ENCODE measurements around the gene ENAH.

The ENAH gene

GRCh38 chr1:225451340-225451739 is 201.6 kb downstream of the ENAH start:
- no peak for DNase-seq (ENCODE audit: low spot score)

GRCh38 chr1:225450491-225451191 is 202.3 kb downstream of the ENAH start:
- no peak for DNase-seq (ENCODE audit: low spot score)

GRCh38 chr1:225449774-225450173 is 203.1 kb downstream of the ENAH start:
- no peak for DNase-seq (ENCODE audit: low spot score)

- DNase-seq (ENCODE audit: low spot score) = no peak
Observed at GRCh38 chr1:225449261-225449660, 203.7 kb downstream of the ENAH start.

- DNase-seq (ENCODE audit: low spot score) = no peak
Observed at GRCh38 chr1:225448146-225448805, 204.6 kb downstream of the ENAH start.

GRCh38 chr1:225447650-225448089 is 205.3 kb downstream of the ENAH start:
- DNase-seq (ENCODE audit: low spot score) = no peak

GRCh38 chr1:225446981-225447615 is 205.8 kb downstream of the ENAH start:
- DNase-seq (ENCODE audit: low spot score) = no peak

GRCh38 chr1:225446595-225446960 is 206.3 kb downstream of the ENAH start:
- DNase-seq (ENCODE audit: low spot score) = no peak

GRCh38 chr1:225445639-225446594 is 207.0 kb downstream of the ENAH start:
- no peak for DNase-seq (ENCODE audit: low spot score)

GRCh38 chr1:225442123-225442505 is 210.8 kb downstream of the ENAH start:
- DNase-seq (ENCODE audit: low spot score) = no peak

- DNase-seq (ENCODE audit: low spot score) = no peak
Observed at GRCh38 chr1:225441314-225442122, 211.4 kb downstream of the ENAH start.

GRCh38 chr1:225440380-225441221 is 212.3 kb downstream of the ENAH start:
- no peak for DNase-seq (ENCODE audit: low spot score)

GRCh38 chr1:225437710-225438437 is 215.0 kb downstream of the ENAH start:
- peak; percentile 55 for DNase-seq (ENCODE audit: low spot score)
